IMR-90 (cell line): Measurements from ENCODE around the gene AGPAT3.

Experiments used
- FOS ChIP-seq: fragments of 150-350 bp; IDR thresholded peaks from 2 replicates; pipeline ENCODE4 v1.6.1; 2016; ENCODE audit warnings: low read depth, low read length
- MAFK ChIP-seq: IDR thresholded peaks from 2 replicates; pipeline ENCODE4 v1.6.1; 2012; ENCODE audit warnings: low read depth, low read length, improper control_type of control experiment
- MAZ ChIP-seq: IDR thresholded peaks from 2 replicates; pipeline ENCODE4 v1.6.1; 2012; ENCODE audit warnings: low read depth, mild to moderate bottlenecking, low read length, improper control_type of control experiment, moderate library complexity, borderline replicate concordance
- POLR2A ChIP-seq: IDR thresholded peaks from 2 replicates; pipeline ENCODE4 v1.6.1; 2012; ENCODE audit warnings: mild to moderate bottlenecking, low read depth, low read length
- TF ChIP-seq, protein P1 (sequence below): conservative IDR thresholded peaks from 2 replicates; pipeline ENCODE4 v1.5.1; 2012; ENCODE audit warnings: mild to moderate bottlenecking, low read depth, low read length, improper control_type of control experiment
- TF ChIP-seq, protein P2 (sequence below): fragments of 150-350 bp; IDR thresholded peaks from 2 replicates; pipeline ENCODE4 v1.6.1; 2017; ENCODE audit warnings: mild to moderate bottlenecking, antibody characterized with exemption, low read length, low read depth
- TF ChIP-seq, protein P3 (sequence below): fragments of 150-350 bp; IDR thresholded peaks from 2 replicates; pipeline ENCODE4 v1.6.1; 2016; ENCODE audit warnings: low read depth, mild to moderate bottlenecking, low read length, moderate library complexity, borderline replicate concordance

DNA sequence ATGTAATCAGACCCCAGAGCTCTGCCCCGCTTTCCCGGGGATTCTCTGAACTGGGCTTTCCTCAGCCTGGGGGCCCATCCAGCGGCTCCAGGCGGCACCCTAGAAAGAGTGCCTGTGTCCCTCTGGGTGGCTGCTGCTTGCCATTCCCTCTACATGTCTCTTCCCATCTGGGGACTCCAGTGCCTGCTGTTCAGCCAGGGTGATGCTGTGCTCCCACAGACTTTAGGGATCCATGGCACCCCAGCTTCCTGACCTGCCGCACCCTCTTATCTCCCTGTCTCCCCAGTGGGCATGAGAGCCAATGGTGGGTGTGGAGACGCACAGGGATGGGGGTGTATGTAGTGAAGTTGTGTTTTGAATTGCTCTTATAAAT lies 163.2 kb downstream of the AGPAT3 start:
- TF ChIP-seq, protein P1, sequence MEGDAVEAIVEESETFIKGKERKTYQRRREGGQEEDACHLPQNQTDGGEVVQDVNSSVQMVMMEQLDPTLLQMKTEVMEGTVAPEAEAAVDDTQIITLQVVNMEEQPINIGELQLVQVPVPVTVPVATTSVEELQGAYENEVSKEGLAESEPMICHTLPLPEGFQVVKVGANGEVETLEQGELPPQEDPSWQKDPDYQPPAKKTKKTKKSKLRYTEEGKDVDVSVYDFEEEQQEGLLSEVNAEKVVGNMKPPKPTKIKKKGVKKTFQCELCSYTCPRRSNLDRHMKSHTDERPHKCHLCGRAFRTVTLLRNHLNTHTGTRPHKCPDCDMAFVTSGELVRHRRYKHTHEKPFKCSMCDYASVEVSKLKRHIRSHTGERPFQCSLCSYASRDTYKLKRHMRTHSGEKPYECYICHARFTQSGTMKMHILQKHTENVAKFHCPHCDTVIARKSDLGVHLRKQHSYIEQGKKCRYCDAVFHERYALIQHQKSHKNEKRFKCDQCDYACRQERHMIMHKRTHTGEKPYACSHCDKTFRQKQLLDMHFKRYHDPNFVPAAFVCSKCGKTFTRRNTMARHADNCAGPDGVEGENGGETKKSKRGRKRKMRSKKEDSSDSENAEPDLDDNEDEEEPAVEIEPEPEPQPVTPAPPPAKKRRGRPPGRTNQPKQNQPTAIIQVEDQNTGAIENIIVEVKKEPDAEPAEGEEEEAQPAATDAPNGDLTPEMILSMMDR, result no peak
- TF ChIP-seq POLR2A (no peak), FOS (no peak), MAZ (no peak), MAFK (no peak)
- TF ChIP-seq, protein P2, sequence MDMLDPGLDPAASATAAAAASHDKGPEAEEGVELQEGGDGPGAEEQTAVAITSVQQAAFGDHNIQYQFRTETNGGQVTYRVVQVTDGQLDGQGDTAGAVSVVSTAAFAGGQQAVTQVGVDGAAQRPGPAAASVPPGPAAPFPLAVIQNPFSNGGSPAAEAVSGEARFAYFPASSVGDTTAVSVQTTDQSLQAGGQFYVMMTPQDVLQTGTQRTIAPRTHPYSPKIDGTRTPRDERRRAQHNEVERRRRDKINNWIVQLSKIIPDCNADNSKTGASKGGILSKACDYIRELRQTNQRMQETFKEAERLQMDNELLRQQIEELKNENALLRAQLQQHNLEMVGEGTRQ, result no peak
- TF ChIP-seq, protein P3, sequence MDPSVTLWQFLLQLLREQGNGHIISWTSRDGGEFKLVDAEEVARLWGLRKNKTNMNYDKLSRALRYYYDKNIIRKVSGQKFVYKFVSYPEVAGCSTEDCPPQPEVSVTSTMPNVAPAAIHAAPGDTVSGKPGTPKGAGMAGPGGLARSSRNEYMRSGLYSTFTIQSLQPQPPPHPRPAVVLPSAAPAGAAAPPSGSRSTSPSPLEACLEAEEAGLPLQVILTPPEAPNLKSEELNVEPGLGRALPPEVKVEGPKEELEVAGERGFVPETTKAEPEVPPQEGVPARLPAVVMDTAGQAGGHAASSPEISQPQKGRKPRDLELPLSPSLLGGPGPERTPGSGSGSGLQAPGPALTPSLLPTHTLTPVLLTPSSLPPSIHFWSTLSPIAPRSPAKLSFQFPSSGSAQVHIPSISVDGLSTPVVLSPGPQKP, result no peak
